ENCODE measurements around the gene RBL2. TPM values are rescaled to one million over a fixed set of nuclear protein-coding genes. Genes with fewer than 3 reads are reported as not detected.

The RBL2 gene
- total and polyA plus RNA-seq, 2 of the 8 experiments (the other 6 are each of a cell fraction or from before 2014, with no cell fraction given) = 13.9 to 22.1 TPM

- TF ChIP-seq RNF2 (IDR thresholded peaks at IDR 0.05; ENCODE audit: borderline replicate concordance, low read depth, low read length, missing control alignments, poor library complexity, severe bottlenecking) (no peak), BCL11A (IDR thresholded peaks at IDR 0.05; ENCODE audit: low read depth in 2 of 2, low read length in 2 of 2) (no peak), MAFK (IDR thresholded peaks at IDR 0.05; ENCODE audit: low read depth, low read length) (no peak)
Observed at GRCh38 chr16:53489755-53490154, 55.5 kb downstream of the RBL2 start (continued).
